ENCODE measurements around the gene ANO7.

ANO7 gene

DNA sequence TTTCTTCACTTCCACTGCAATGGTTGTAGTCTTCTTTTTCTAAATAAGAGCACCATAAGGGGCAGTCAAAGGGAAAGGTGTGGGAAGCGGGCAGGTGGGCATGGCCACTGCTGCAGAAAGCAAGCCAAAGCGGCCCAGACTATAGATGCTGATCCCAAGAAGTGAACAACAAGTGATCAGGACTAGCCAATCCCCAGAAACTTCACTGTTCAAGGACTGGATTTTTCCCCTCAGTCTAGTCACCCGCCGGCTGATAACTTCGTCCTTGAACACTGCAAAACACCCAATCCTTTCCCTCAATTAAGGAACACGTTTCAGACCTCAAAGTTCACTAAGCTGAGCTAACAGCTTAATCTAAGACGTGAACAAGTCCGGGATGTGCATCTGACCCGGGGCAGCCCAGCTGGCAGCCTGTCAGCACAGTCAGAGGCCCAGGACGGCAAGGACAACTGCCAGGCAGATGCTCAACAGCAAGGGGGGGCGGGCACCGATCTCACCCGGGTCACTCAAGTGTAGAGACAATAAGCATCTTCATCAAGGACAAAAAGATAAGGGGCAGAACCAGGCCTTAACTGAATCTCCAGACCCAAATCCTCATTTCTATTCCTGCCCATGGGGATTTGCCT is 67.2 kb downstream of the ANO7 start:
- H3K27me3 ChIP-seq (replicated peaks), result no peaks in the 10 kb centered on the region
- DNase-seq, result no peak
- H3K36me3 ChIP-seq (replicated peaks), result peaks cover 94% of the 10 kb centered on the region
- in situ Hi-C loops (cut with HindIII; ENCODE audit: low pct_ligation_motif_present, low sequenced_read_pairs), result no loop called here
- no peak overlapping the region for H3K27ac ChIP-seq
- TF ChIP-seq, protein P1, sequence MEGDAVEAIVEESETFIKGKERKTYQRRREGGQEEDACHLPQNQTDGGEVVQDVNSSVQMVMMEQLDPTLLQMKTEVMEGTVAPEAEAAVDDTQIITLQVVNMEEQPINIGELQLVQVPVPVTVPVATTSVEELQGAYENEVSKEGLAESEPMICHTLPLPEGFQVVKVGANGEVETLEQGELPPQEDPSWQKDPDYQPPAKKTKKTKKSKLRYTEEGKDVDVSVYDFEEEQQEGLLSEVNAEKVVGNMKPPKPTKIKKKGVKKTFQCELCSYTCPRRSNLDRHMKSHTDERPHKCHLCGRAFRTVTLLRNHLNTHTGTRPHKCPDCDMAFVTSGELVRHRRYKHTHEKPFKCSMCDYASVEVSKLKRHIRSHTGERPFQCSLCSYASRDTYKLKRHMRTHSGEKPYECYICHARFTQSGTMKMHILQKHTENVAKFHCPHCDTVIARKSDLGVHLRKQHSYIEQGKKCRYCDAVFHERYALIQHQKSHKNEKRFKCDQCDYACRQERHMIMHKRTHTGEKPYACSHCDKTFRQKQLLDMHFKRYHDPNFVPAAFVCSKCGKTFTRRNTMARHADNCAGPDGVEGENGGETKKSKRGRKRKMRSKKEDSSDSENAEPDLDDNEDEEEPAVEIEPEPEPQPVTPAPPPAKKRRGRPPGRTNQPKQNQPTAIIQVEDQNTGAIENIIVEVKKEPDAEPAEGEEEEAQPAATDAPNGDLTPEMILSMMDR (IDR thresholded peaks at IDR 0.05; ENCODE audit: low read depth, low read length, missing control alignments), result no peak
- no peak overlapping the region for H3K4me3 ChIP-seq (ENCODE audit: low read depth, low read length)

DNA sequence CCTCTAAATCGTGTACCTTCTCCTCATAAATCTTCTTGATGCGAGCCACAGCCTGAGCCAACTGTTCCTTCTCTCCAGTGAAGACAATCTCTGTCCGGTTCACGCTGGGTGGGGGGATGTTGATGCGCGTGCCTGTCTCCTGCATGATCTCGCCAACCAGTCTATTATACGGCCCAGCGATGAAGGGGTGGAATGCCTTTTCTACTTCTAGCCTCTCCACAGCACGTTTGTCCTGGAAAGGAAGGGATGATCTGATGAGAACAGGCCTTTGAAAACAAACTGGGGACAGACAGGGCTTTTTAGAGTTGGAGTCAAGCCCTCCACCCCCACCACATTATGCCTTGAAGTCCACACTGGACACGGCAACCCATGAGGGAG is 67.7 kb downstream of the ANO7 start:
- in situ Hi-C loops (cut with HindIII; ENCODE audit: low pct_ligation_motif_present, low sequenced_read_pairs), result no loop called here
- peaks cover 92% of the 10 kb centered on the region for H3K36me3 ChIP-seq (replicated peaks)
- no peak for DNase-seq
- TF ChIP-seq, protein P1 (IDR thresholded peaks at IDR 0.05; ENCODE audit: low read depth, low read length, missing control alignments), result no peak
- H3K27me3 ChIP-seq (replicated peaks), result no peaks in the 10 kb centered on the region
- H3K27ac ChIP-seq, result no peak overlapping the region
- no peak overlapping the region for H3K4me3 ChIP-seq (ENCODE audit: low read depth, low read length)

GRCh38 chr2:241257419-241258032 is 69.0 kb downstream of the ANO7 start:
- Histone ChIP-seq H3K27ac (no peak overlapping the region), H3K36me3 (replicated peaks) (peaks cover 92% of the 10 kb centered on the region), H3K4me3 (ENCODE audit: low read depth, low read length) (no peak overlapping the region), H3K27me3 (replicated peaks) (no peaks in the 10 kb centered on the region)
- in situ Hi-C loops (cut with HindIII; ENCODE audit: low pct_ligation_motif_present, low sequenced_read_pairs), result no loop called here
- DNase-seq, result no peak
- TF ChIP-seq, protein P1 (IDR thresholded peaks at IDR 0.05; ENCODE audit: low read depth, low read length, missing control alignments), result no peak

- H3K36me3 ChIP-seq (replicated peaks), result peaks cover 92% of the 10 kb centered on the region
- in situ Hi-C loops (cut with HindIII; ENCODE audit: low pct_ligation_motif_present, low sequenced_read_pairs), result no loop called here
- TF ChIP-seq, protein P1 (IDR thresholded peaks at IDR 0.05; ENCODE audit: low read depth, low read length, missing control alignments), result no peak
- H3K27ac ChIP-seq, result no peak overlapping the region
- H3K4me3 ChIP-seq (ENCODE audit: low read depth, low read length), result no peak overlapping the region
- DNase-seq, result no peak
- H3K27me3 ChIP-seq (replicated peaks), result no peaks in the 10 kb centered on the region
Observed at GRCh38 chr2:241258505-241259280, 70.2 kb downstream of the ANO7 start.

DNA sequence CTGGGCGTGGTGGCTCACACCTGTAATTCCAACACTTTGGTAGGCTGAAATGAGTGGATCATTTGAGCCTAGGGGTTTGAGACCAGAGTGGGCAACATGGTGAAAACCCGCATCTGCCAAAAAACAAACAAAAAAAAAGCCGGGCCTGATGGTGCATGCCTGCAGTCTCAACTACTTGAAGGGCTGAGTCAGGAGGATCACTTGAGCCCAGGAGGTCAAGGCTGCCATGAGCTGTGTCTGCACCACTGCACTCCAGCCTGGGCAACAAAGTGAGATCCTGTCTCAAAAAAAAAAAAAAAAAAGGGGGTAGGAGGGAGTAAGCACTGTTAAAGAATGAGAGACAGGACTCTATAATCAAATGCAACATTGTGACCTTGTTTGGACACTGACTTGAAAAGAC is 72.4 kb downstream of the ANO7 start:
- Histone ChIP-seq H3K36me3 (replicated peaks) (peaks cover 91% of the 10 kb centered on the region), H3K27me3 (replicated peaks) (no peaks in the 10 kb centered on the region), H3K4me3 (ENCODE audit: low read depth, low read length) (no peak overlapping the region), H3K27ac (no peak overlapping the region)
- TF ChIP-seq, protein P1 (IDR thresholded peaks at IDR 0.05; ENCODE audit: low read depth, low read length, missing control alignments), result no peak
- no peak for DNase-seq
- in situ Hi-C loops (cut with HindIII; ENCODE audit: low pct_ligation_motif_present, low sequenced_read_pairs), result no loop called here

Data from brain microvascular endothelial cell (primary cell).